Natural killer cell (primary cell): ENCODE results near the gene DTNB. TPM values are rescaled to one million over a fixed set of nuclear protein-coding genes. Genes with fewer than 3 reads are reported as not detected.

ENCODE experiments used
- ATAC-seq, 3 donors: fragments of 150-1000 bp in 2 of 3; fragments of 200-7000 bp in 1 of 3; cut with Tn5 transposase; 1 replicate in 1 of 3; 2 replicates in 2 of 3; pipeline ENCODE4 v1.10.0; 2021; ENCODE audit warnings: mild to moderate bottlenecking in 2 of 3, moderate library complexity in 2 of 3
- DNase-seq, 2 donors: peaks; one replicate each; pipeline versions ENCODE4 v3.0.0 to v3.0.0-alpha.2; 2013 to 2021; ENCODE audit warnings: mixed read lengths in 1 of 2
- H3K27ac ChIP-seq: one replicate; pipeline ENCODE4 v1.5.1; 2013; ENCODE audit warnings: mild to moderate bottlenecking, low read length
- H3K27me3 ChIP-seq: one replicate; pipeline ENCODE4 v1.6.1; 2013; ENCODE audit warnings: low read length; ENCODE audit not compliant: control insufficient read depth, insufficient read depth
- H3K36me3 ChIP-seq: one replicate; pipeline ENCODE4 v1.6.1; 2013; ENCODE audit warnings: low read length; ENCODE audit not compliant: control insufficient read depth, insufficient read depth
- H3K4me1 ChIP-seq: one replicate; pipeline ENCODE4 v1.6.1; 2013; ENCODE audit warnings: low read length; ENCODE audit not compliant: control insufficient read depth, insufficient read depth
- H3K4me3 ChIP-seq: one replicate; pipeline ENCODE4 v1.5.1; 2013; ENCODE audit warnings: low read length
- H3K9me3 ChIP-seq: one replicate; pipeline ENCODE4 v1.6.1; 2013; ENCODE audit warnings: low read length; ENCODE audit not compliant: control insufficient read depth, insufficient read depth
- H3K27ac Mint-ChIP-seq, 2 donors: one replicate each; pipeline ENCODE4 v1.8.0; 2022; ENCODE audit warnings: mild to moderate bottlenecking in 2 of 2, mixed read lengths in 2 of 2, moderate library complexity in 1 of 2
- H3K27me3 Mint-ChIP-seq, 2 donors: one replicate each; pipeline ENCODE4 v1.8.0; 2022; ENCODE audit warnings: low read depth in 2 of 2, mixed read lengths in 2 of 2
- H3K36me3 Mint-ChIP-seq: one replicate; pipeline ENCODE4 v1.8.0; 2022; ENCODE audit warnings: mixed read lengths
- H3K4me1 Mint-ChIP-seq, 2 donors: one replicate each; pipeline ENCODE4 v1.8.0; 2022; ENCODE audit warnings: mixed read lengths in 2 of 2
- H3K4me3 Mint-ChIP-seq: one replicate; pipeline ENCODE4 v1.8.0; 2022; ENCODE audit warnings: mild to moderate bottlenecking, moderate library complexity, mixed read lengths
- H3K9me3 Mint-ChIP-seq, 2 donors: one replicate each; pipeline ENCODE4 v1.8.0; 2022; ENCODE audit warnings: mixed read lengths in 2 of 2
- CTCF ChIP-seq: fragments of 200-600 bp; IDR thresholded peaks from one replicate; pipeline ENCODE4 v1.8.0; 2022; ENCODE audit warnings: antibody characterized with exemption
- WGBS: methylation state at CpG from one replicate; pipeline ENCODE4 v1.1.7; 2013; ENCODE audit warnings: missing lambda C conversion rate; ENCODE audit not compliant: insufficient coverage; 5-methylcytosine and 5-hydroxymethylcytosine counted together
- intact Hi-C: fragments of 100-400 bp; cut with micrococcal nuclease; formaldehyde crosslinking; loops from one replicate; pipeline ENCODE4 v1.14.2; 2022
- total RNA-seq, 4 donors: library from RNA; stranded (reverse); fragments of 120-200 nt in 1 of 4; gene quantifications; one replicate each; pipeline versions ENCODE4 v1.2.3 to v1.2.4, GENCODE V29; 2013 to 2022

DTNB gene
- total RNA-seq, 3 donors from 2014 or later (not counting 1 experiment from before 2014, with no cell fraction given) = 20.8 to 33.7 (median 23.6) TPM

- H3K27me3 Mint-ChIP-seq = no peaks in the 10 kb centered on the region
- H3K4me3 ChIP-seq = no peak overlapping the region
- WGBS = 97% methylated on average over 2 of the region's 2 CpGs
- no peak overlapping the region for H3K4me3 Mint-ChIP-seq
- no peaks in the 10 kb centered on the region for H3K4me1 ChIP-seq
- H3K27ac Mint-ChIP-seq = no peak overlapping the region
- ATAC-seq (no peak), DNase-seq (no peak)
- no peaks in the 10 kb centered on the region for H3K36me3 ChIP-seq
- no peaks in the 10 kb centered on the region for H3K9me3 Mint-ChIP-seq
- no peak for TF ChIP-seq CTCF
- H3K27me3 ChIP-seq = no peaks in the 10 kb centered on the region
- no peaks in the 10 kb centered on the region for H3K4me1 Mint-ChIP-seq
- no peak overlapping the region for H3K27ac ChIP-seq
- no peaks in the 10 kb centered on the region for H3K36me3 Mint-ChIP-seq
- intact Hi-C loops = no loop called here
- H3K9me3 ChIP-seq = no peaks in the 10 kb centered on the region
Observed at GRCh38 chr2:25685741-25686140, 12.4 kb upstream of the DTNB start.

- Mint-ChIP-seq H3K36me3 (no peaks in the 10 kb centered on the region), H3K9me3 (no peaks in the 10 kb centered on the region), H3K4me3 (no peak overlapping the region), H3K4me1 (no peaks in the 10 kb centered on the region), H3K27me3 (no peaks in the 10 kb centered on the region), H3K27ac (no peak overlapping the region)
- ATAC-seq = no peak
- Histone ChIP-seq H3K27me3 (no peaks in the 10 kb centered on the region), H3K4me3 (no peak overlapping the region), H3K4me1 (no peaks in the 10 kb centered on the region), H3K9me3 (no peaks in the 10 kb centered on the region), H3K27ac (no peak overlapping the region), H3K36me3 (no peaks in the 10 kb centered on the region)
- no peak for TF ChIP-seq CTCF
- WGBS = 89% methylated on average over 17 of the region's 20 CpGs
- intact Hi-C loops = no loop called here
- no peak for DNase-seq
Observed at GRCh38 chr2:25684577-25685473, 11.4 kb upstream of the DTNB start.

- Histone ChIP-seq H3K4me3 (no peak overlapping the region), H3K27me3 (no peaks in the 10 kb centered on the region), H3K9me3 (no peaks in the 10 kb centered on the region), H3K27ac (no peak overlapping the region), H3K4me1 (no peaks in the 10 kb centered on the region), H3K36me3 (no peaks in the 10 kb centered on the region)
- H3K36me3 Mint-ChIP-seq = no peaks in the 10 kb centered on the region
- H3K27me3 Mint-ChIP-seq = no peaks in the 10 kb centered on the region
- no peak overlapping the region for H3K4me3 Mint-ChIP-seq
- intact Hi-C loops = no loop called here
- no peak for TF ChIP-seq CTCF
- DNase-seq (no peak), ATAC-seq (no peak)
- no peaks in the 10 kb centered on the region for H3K4me1 Mint-ChIP-seq
- 100% methylated on average over 2 of the region's 4 CpGs for WGBS
- no peak overlapping the region for H3K27ac Mint-ChIP-seq
- no peaks in the 10 kb centered on the region for H3K9me3 Mint-ChIP-seq
Observed at GRCh38 chr2:25682082-25682481, 8.7 kb upstream of the DTNB start.
